ENCODE measurements around the gene KIF22.
"Not testable (repeated sequence)": the region's sequence is repeated elsewhere in the genome, so short reads cannot be mapped to it uniquely, and the experiment has no call there.

DNA sequence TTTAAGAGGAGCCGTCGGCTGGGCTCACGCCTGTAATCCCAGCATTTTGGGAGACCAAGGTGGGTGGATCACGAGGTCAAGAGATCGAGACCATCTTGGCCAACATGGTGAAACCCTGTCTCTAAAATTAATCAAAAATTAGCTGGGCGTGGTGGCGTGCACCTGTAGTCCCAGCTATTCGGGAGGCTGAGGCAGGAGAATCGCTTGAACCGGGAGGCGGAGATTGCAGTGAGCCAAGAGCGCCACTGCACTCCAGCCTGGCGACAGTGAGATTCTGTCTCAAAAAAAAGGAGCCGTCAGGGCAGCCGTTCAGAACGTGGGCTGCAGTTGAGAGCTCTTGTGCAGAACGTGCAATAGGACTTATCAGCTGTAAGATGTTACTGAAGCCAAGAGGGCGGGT lies 2.6 kb downstream of the KIF22 start:
- TF ChIP-seq EZH2 (optimal IDR thresholded peaks at IDR 0.05; ENCODE audit: low read depth, low read length); CTCF (IDR thresholded peaks at IDR 0.05; ENCODE audit: low read length); EZH2phosphoT487 (IDR thresholded peaks at IDR 0.05; ENCODE audit: low read length): not testable (repeated sequence)

Data from MM.1S (cell line).